Esophagus squamous epithelium (tissue), 5 donors: ENCODE measurements around the gene ZHX3. TPM values are rescaled to one million over a fixed set of nuclear protein-coding genes. Genes with fewer than 3 reads are reported as not detected.

Experiments used
- DNase-seq: peaks from one replicate; lab custom pipeline; 2025; lab: John Stamatoyannopoulos, UW
- H3K27ac ChIP-seq, 4 donors: fragments of 200-600 bp; sonication (generic); one replicate each; pipeline ENCODE4 v1.5.1; 2016 to 2019; ENCODE audit warnings: mild to moderate bottlenecking in 1 of 4
- H3K27me3 ChIP-seq, 4 donors: fragments of 200-600 bp; sonication (generic); 1 replicate in 3 of 4; 2 replicates in 1 of 4; pipeline versions ENCODE4 v1.5.1 to v1.6.0; 2017 to 2021; ENCODE audit warnings: antibody characterized with exemption in 1 of 4
- H3K36me3 ChIP-seq, 3 donors: fragments of 200-600 bp; sonication (generic); one replicate each; pipeline ENCODE4 v1.5.1; 2016 to 2019
- H3K4me1 ChIP-seq, 3 donors: fragments of 200-600 bp; sonication (generic); one replicate each; pipeline ENCODE4 v1.5.1; 2017 to 2019
- H3K4me3 ChIP-seq, 4 donors: fragments of 200-600 bp; sonication (generic); 1 replicate in 3 of 4; 2 replicates in 1 of 4; pipeline ENCODE4 v1.5.1; 2016 to 2019; ENCODE audit warnings: mild to moderate bottlenecking in 2 of 4, moderate library complexity in 1 of 4
- H3K9me3 ChIP-seq, 3 donors: fragments of 200-600 bp; sonication (generic); one replicate each; pipeline ENCODE4 v1.5.1; 2016 to 2019
- CTCF ChIP-seq, 6 experiments: fragments of 450-650 bp in 4 of 6; fragments of 200-600 bp in 2 of 6; sonication (generic) in 2 of 6; IDR thresholded peaks; one replicate each; pipeline ENCODE4 v1.5.1; 2016 to 2019; ENCODE audit warnings: antibody characterized with exemption in 6 of 6, mild to moderate bottlenecking in 4 of 6, moderate library complexity in 4 of 6
- POLR2A ChIP-seq, 4 donors: fragments of 450-650 bp; IDR thresholded peaks; one replicate each; pipeline ENCODE4 v1.6.1; 2017; ENCODE audit warnings: antibody characterized with exemption in 4 of 4, mild to moderate bottlenecking in 4 of 4, moderate library complexity in 3 of 4
- WGBS, 2 donors: methylation state at CpG; one replicate each; pipeline ENCODE4 v1.1.5; 2018; 5-methylcytosine and 5-hydroxymethylcytosine counted together
- intact Hi-C: fragments of 100-400 bp; cut with DNase I; formaldehyde crosslinking; loops from one replicate; pipeline ENCODE4 v1.15.0; 2022
- total RNA-seq, 4 donors: library from RNA; depleted of rRNA; stranded (reverse); fragments of >200 nt; gene quantifications; one replicate each; pipeline ENCODE4 v1.1.0, GENCODE V29; 2016
- donor health status: DM: yes; HTN: yes; CAD: no.

Gene ZHX3
- total RNA-seq, 4 donors from 2014 or later = 13.6 to 30.3 (median 15.5) TPM

- Histone ChIP-seq H3K27ac (peak overlapping the region; percentile 36 to 84 (median 77)), H3K4me3 (no peak overlapping the region), H3K27me3 (no peaks in the 10 kb centered on the region), H3K36me3 (peaks cover 2 to 55% (median 13%) of the 10 kb centered on the region in 3 donors), H3K4me1 (peaks cover 0 to 54% (median 8%) of the 10 kb centered on the region in 3 donors), H3K9me3 (no peaks in the 10 kb centered on the region)
- TF ChIP-seq POLR2A (IDR thresholded peaks at IDR 0.05) (no peak), CTCF (IDR thresholded peaks at IDR 0.05) (no peak)
- DNase-seq = no peak
- WGBS, 2 donors = 70 to 77% methylated on average over 3 to 7 of the region's 8 CpGs
- intact Hi-C loops = loop anchor here (10.0 kb wide), 1 partner anchor 226 kb away; no protein-coding TSS in a partner anchor
These were observed 138.6 kb downstream of the ZHX3 start for GRCh38 chr20:41178904-41179432.

- 71 to 87% methylated on average over 6 of the region's 6 CpGs for WGBS, 2 donors
- Histone ChIP-seq H3K27me3 (no peaks in the 10 kb centered on the region), H3K4me3 (no peak overlapping the region), H3K4me1 (peaks cover 0 to 58% (median 8%) of the 10 kb centered on the region in 3 donors), H3K9me3 (no peaks in the 10 kb centered on the region), H3K36me3 (peaks cover 5 to 55% (median 18%) of the 10 kb centered on the region in 3 donors), H3K27ac (peak overlapping the region; percentile 36 to 84 (median 77))
- no peak for DNase-seq
- intact Hi-C loops = loop anchor here (10.0 kb wide), 1 partner anchor 226 kb away; no protein-coding TSS in a partner anchor
- TF ChIP-seq CTCF (IDR thresholded peaks at IDR 0.05) (no peak), POLR2A (IDR thresholded peaks at IDR 0.05) (no peak)
These were observed 139.0 kb downstream of the ZHX3 start for GRCh38 chr20:41178495-41178894.

GRCh38 chr20:41177636-41178035 is 139.9 kb downstream of the ZHX3 start:
- Histone ChIP-seq H3K4me1 (peaks cover 0 to 67% (median 10%) of the 10 kb centered on the region in 3 donors), H3K36me3 (peaks cover 5 to 52% (median 20%) of the 10 kb centered on the region in 3 donors), H3K9me3 (no peaks in the 10 kb centered on the region), H3K27me3 (no peaks in the 10 kb centered on the region), H3K27ac (peak overlapping the region; percentile 36 to 84 (median 77)), H3K4me3 (no peak overlapping the region)
- no peak for DNase-seq
- WGBS, 2 donors = 0% methylated on average over 2 of the region's 2 CpGs; no CpG with 5 or more reads in 1 of the 2 donors
- TF ChIP-seq POLR2A (IDR thresholded peaks at IDR 0.05) (no peak), CTCF (IDR thresholded peaks at IDR 0.05) (no peak)
- intact Hi-C loops = loop anchor here (10.0 kb wide), 1 partner anchor 227 kb away; no protein-coding TSS in a partner anchor

GRCh38 chr20:41176711-41177552 is 140.6 kb downstream of the ZHX3 start:
- Histone ChIP-seq H3K4me3 (no peak overlapping the region), H3K36me3 (peaks cover 5 to 52% (median 15%) of the 10 kb centered on the region in 3 donors), H3K9me3 (no peaks in the 10 kb centered on the region), H3K27ac (peak overlapping the region; percentile 36 to 84 (median 77)), H3K27me3 (no peaks in the 10 kb centered on the region), H3K4me1 (peaks cover 0 to 74% (median 17%) of the 10 kb centered on the region in 3 donors)
- 73 to 78% methylated on average over 6 to 7 of the region's 8 CpGs for WGBS, 2 donors
- TF ChIP-seq POLR2A (IDR thresholded peaks at IDR 0.05) (no peak), CTCF (IDR thresholded peaks at IDR 0.05) (no peak)
- intact Hi-C loops = loop anchor here (10.0 kb wide), 1 partner anchor 228 kb away; no protein-coding TSS in a partner anchor
- no peak for DNase-seq
